GM10266 (cell line): ENCODE data around the gene PLD2.
"Not testable (repeated sequence)": the region's sequence is repeated elsewhere in the genome, so short reads cannot be mapped to it uniquely, and the experiment has no call there.

Experiments
- DNase-seq: peaks from one replicate; pipeline ENCODE4 v3.0.0; 2012; ENCODE audit errors: extremely low spot score
- TF ChIP-seq, protein P1 (sequence below): IDR thresholded peaks from 2 replicates; pipeline ENCODE4 v1.5.1; 2012; ENCODE audit warnings: mild to moderate bottlenecking, low read depth; ENCODE audit not compliant: control insufficient read depth, insufficient read depth; ENCODE audit errors: missing control alignments

The PLD2 gene

GRCh38 chr17:4856937-4857314, 50.0 kb downstream of the PLD2 start:
- TF ChIP-seq, protein P1, sequence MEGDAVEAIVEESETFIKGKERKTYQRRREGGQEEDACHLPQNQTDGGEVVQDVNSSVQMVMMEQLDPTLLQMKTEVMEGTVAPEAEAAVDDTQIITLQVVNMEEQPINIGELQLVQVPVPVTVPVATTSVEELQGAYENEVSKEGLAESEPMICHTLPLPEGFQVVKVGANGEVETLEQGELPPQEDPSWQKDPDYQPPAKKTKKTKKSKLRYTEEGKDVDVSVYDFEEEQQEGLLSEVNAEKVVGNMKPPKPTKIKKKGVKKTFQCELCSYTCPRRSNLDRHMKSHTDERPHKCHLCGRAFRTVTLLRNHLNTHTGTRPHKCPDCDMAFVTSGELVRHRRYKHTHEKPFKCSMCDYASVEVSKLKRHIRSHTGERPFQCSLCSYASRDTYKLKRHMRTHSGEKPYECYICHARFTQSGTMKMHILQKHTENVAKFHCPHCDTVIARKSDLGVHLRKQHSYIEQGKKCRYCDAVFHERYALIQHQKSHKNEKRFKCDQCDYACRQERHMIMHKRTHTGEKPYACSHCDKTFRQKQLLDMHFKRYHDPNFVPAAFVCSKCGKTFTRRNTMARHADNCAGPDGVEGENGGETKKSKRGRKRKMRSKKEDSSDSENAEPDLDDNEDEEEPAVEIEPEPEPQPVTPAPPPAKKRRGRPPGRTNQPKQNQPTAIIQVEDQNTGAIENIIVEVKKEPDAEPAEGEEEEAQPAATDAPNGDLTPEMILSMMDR: no peak
- no peak for DNase-seq

DNA sequence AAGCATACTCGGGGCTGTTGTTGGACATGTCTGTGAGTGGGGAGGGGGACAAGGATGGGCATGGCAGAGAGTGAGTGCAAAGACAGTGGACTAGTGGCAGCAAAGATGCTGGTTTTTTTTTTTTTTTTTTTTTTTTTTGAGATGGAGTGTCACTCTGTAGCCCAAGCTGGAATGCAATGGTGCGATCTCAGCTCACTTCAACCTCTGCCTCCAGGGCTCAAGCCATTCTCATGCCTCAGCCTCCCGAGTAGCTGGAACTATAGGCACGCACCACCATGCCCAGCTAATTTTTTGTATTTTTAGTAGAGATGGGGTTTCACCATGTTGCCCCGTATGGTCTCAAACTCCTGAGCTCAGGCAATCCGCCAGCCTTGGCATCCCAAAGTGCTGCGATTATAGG, 50.4 kb downstream of the PLD2 start:
- not testable (repeated sequence) for DNase-seq

- TF ChIP-seq, protein P1: no peak
- DNase-seq: no peak
These were observed 51.3 kb downstream of the PLD2 start for GRCh38 chr17:4858068-4858881.

DNA sequence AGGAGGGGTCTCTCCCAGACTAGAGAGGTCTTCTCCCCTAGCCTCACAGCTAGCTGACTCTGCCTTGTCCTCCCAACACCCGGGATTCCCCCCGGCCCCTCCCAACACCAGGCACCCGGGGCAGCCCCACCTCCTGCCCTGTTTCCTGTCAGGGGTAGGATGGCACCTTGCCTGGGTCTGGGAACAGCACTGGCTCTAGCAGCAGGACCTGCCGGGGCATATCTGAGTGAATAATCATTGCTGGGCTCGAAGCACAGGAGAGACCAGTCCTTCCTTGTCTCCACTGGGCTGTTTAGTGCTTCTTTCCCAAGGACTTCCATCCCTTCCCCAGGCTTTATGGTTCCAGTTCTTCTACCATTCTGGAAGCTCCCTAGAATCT, 51.9 kb downstream of the PLD2 start:
- TF ChIP-seq, protein P1: no peak
- no peak for DNase-seq

DNA sequence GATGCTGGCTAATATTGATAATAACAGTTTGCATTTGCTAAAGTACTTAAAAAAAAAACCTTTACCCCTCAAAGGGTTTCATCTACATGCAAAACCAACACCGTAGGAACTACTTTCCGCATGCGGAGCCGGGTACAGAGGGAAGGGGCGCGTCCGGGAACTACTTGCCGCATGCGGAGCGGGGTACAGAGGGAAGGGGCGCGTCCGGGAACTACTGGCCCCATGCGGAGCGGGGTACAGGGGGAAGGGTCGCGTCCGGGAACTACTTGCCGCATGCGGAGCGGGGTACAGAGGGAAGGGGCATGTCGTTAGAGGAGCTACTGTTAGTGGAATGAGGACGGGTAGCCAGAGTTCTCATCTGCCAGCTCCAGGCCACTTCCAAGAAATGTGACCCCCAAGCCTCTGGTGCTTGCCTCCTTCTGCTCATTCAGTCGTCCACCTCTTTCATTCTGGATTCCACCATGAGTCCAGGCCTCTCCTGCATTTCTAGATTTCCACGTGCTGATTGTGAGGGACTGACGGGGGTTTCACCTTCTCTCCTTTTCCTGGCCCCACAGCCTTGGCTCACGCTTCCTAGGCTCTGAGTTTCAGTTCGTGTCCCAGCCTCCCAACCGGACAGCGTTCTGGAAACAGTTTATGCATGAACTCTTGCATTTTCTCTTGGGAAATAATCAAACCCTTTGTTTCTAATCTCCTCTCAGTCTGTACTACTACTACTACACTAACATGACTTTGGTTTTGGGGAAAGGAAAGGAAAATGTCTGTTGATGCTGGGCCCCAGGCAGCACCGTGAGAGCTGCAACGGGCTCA, 53.1 kb downstream of the PLD2 start:
- no peak for DNase-seq
- TF ChIP-seq, protein P1: no peak

- TF ChIP-seq, protein P1: no peak
- DNase-seq: no peak
These were observed 53.7 kb downstream of the PLD2 start for GRCh38 chr17:4860651-4861050.

DNA sequence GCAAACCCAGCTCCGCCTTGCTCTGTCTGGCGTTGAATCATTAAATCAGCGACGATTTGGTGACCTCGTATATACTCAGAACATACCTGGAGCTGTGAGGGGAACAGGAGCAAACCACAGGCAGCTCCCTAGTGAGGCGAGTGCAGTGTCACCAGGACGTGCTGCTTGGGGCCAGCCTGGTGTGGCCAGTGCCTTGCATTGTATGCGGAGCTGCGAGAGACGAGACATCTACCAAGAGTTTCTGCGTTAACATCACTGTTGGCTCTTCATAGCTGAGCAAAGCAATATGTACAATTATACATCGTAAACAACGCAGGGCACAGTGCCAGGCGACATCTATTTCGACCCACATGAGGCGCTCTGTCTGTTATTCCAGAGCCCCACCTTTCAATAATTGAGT, 54.1 kb downstream of the PLD2 start:
- TF ChIP-seq, protein P1: no peak

More for the DNA sequence above, 54.1 kb downstream of the PLD2 start:
- DNase-seq: no peak
